NT2/D1 (cell line): ENCODE results near the gene TRIM33.
A peak's percentile ranks its signal among the peaks of the same experiment; 100 is the strongest.

Experiments used
- DNase-seq: peaks from one replicate; pipeline ENCODE4 v3.0.0-alpha.2; 2011; ENCODE audit warnings: low read depth, low spot score
- H3K27me3 ChIP-seq: 2 replicates; pipeline ENCODE4 v1.6.0; 2011; ENCODE audit warnings: mild to moderate bottlenecking; ENCODE audit not compliant: insufficient read length, insufficient read depth
- H3K36me3 ChIP-seq: 2 replicates; pipeline ENCODE4 v1.6.1; 2011; ENCODE audit warnings: mild to moderate bottlenecking, low read length, mixed read lengths; ENCODE audit not compliant: insufficient read depth, insufficient read length
- H3K4me1 ChIP-seq: 2 replicates; pipeline ENCODE4 v1.5.1; 2011; ENCODE audit not compliant: insufficient read depth, insufficient read length
- H3K4me3 ChIP-seq: 2 replicates; pipeline ENCODE4 v1.5.1; 2011; ENCODE audit warnings: low read depth; ENCODE audit not compliant: insufficient read length
- H3K9ac ChIP-seq: 2 replicates; pipeline ENCODE4 v1.6.0; 2011; ENCODE audit warnings: low read depth; ENCODE audit not compliant: insufficient read length
- H3K9me3 ChIP-seq: 2 replicates; pipeline ENCODE4 v1.5.1; 2011; ENCODE audit warnings: mild to moderate bottlenecking, low read length; ENCODE audit not compliant: insufficient read depth
- SUZ12 ChIP-seq: IDR thresholded peaks from 2 replicates; pipeline ENCODE4 v1.6.1; 2011; ENCODE audit not compliant: insufficient read length, insufficient read depth; ENCODE audit errors: extremely low read depth
- YY1 ChIP-seq: IDR thresholded peaks from 2 replicates; pipeline ENCODE4 v1.6.1; 2011; ENCODE audit not compliant: insufficient read length, insufficient read depth
- ZNF274 ChIP-seq: IDR thresholded peaks from 2 replicates; pipeline ENCODE4 v1.6.1; 2011; ENCODE audit warnings: mild to moderate bottlenecking, low read depth, low read length

Gene TRIM33

GRCh38 chr1:114511032-114511785 is at the start of gene TRIM33:
TRIM33 (minus strand) TSS chr1:114511203; CDS start chr1:114511076, 127 bp downstream.
- H3K36me3 ChIP-seq, result peaks cover 18% of the 10 kb centered on the region
- no peaks in the 10 kb centered on the region for H3K9me3 ChIP-seq
- no peaks in the 10 kb centered on the region for H3K4me1 ChIP-seq
- peak within 1 kb of the TSS; percentile 97 for H3K4me3 ChIP-seq
- TF ChIP-seq YY1, result no peak
- no peak for TF ChIP-seq ZNF274
- no peak for TF ChIP-seq SUZ12
- peak within 1 kb of the TSS; percentile 95 for H3K9ac ChIP-seq
- peaks cover 3% of the 10 kb centered on the region for H3K27me3 ChIP-seq
- DNase-seq, result peak; percentile 98

GRCh38 chr1:114559356-114559755 is 48.4 kb upstream of the TRIM33 start:
- TF ChIP-seq YY1 (no peak), ZNF274 (no peak), SUZ12 (no peak)
- Histone ChIP-seq H3K9me3 (no peaks in the 10 kb centered on the region), H3K27me3 (no peaks in the 10 kb centered on the region), H3K36me3 (peaks cover 5% of the 10 kb centered on the region), H3K4me3 (no peak overlapping the region), H3K4me1 (no peaks in the 10 kb centered on the region), H3K9ac (no peak overlapping the region)
- no peak for DNase-seq

DNA sequence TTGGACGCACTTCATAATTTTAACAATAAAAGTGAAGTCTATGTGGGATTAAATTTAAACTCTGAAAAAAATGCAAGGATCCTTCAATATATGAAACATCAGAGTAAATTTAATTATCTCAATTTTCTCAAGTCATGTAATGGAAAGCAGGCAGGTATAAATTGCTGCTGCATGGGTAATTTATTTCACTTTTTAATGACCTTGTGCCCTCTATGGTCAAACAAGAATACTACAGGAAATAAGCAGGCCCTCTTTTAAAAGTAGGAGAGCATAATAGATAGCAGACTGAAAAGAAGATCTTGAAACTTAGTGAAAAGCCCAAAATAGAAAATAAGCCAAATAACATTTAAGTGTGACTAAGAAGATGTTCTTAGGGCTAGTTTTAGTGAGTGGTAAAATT is 47.5 kb upstream of the TRIM33 start:
- Histone ChIP-seq H3K27me3 (no peaks in the 10 kb centered on the region), H3K4me3 (no peak overlapping the region), H3K36me3 (no peaks in the 10 kb centered on the region), H3K9me3 (no peaks in the 10 kb centered on the region), H3K4me1 (no peaks in the 10 kb centered on the region), H3K9ac (no peak overlapping the region)
- TF ChIP-seq YY1, result no peak
- DNase-seq, result no peak

DNA sequence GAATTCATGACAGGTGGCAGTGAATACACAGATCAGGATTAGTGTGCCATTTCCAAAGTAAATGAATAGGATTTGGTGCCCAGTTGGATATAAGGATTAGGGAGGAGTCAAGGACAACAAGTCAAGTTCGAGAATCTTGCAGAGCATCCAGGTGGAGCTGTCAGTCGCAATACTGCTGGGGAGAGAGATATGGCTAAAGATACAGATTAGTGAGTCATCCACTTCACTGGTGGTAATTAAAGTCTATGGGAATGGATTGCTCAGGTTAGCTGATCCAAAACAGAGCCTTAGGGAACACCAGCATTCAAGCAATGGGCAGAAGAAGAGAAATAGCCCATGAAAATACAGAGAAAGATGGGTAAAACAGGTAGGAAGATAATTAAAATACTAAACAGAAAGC is 43.6 kb upstream of the TRIM33 start:
- TF ChIP-seq SUZ12 (no peak), YY1 (no peak), ZNF274 (no peak)
- DNase-seq, result no peak
- H3K4me1 ChIP-seq, result no peaks in the 10 kb centered on the region
- H3K36me3 ChIP-seq, result no peaks in the 10 kb centered on the region
- H3K9me3 ChIP-seq, result no peaks in the 10 kb centered on the region
- H3K27me3 ChIP-seq, result no peaks in the 10 kb centered on the region
- no peak overlapping the region for H3K4me3 ChIP-seq
- no peak overlapping the region for H3K9ac ChIP-seq

DNA sequence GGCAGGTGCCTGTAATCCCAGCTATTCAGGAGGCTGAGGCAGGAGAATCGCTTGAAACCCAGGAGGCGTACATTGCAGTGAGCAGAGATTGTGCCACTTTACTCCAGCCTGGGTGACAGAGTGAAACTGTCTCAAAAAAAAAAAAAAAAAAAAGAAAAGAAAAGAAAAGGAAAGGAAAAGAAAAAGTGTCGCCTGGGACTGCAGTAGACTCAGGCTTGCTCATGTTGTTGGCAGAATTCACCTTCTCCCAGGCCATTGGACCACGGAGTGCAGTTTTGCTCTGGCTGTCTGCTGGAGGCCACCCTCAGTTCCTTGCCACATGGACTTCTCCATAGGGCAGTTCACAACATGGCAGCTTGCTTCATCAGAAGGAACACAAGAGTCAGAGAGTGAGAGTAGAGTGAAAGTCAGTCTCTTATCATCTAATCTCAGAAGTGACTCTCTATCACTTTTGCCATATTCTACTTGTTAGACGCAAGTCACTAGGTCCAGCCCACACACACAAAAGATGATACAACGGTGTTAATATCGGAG is 41.2 kb upstream of the TRIM33 start:
- H3K9ac ChIP-seq, result no peak overlapping the region
- no peaks in the 10 kb centered on the region for H3K27me3 ChIP-seq
- DNase-seq, result no peak
- H3K4me1 ChIP-seq, result no peaks in the 10 kb centered on the region
- TF ChIP-seq SUZ12 (no peak), YY1 (no peak), ZNF274 (no peak)
- no peaks in the 10 kb centered on the region for H3K9me3 ChIP-seq
- H3K4me3 ChIP-seq, result no peak overlapping the region
- no peaks in the 10 kb centered on the region for H3K36me3 ChIP-seq

GRCh38 chr1:114551400-114551799 is 40.4 kb upstream of the TRIM33 start:
- TF ChIP-seq SUZ12 (no peak), ZNF274 (no peak), YY1 (no peak)
- H3K36me3 ChIP-seq, result no peaks in the 10 kb centered on the region
- no peaks in the 10 kb centered on the region for H3K9me3 ChIP-seq
- peak; percentile 57 for DNase-seq
- no peaks in the 10 kb centered on the region for H3K4me1 ChIP-seq
- H3K4me3 ChIP-seq, result no peak overlapping the region
- no peaks in the 10 kb centered on the region for H3K27me3 ChIP-seq
- no peak overlapping the region for H3K9ac ChIP-seq

- no peaks in the 10 kb centered on the region for H3K9me3 ChIP-seq
- H3K9ac ChIP-seq, result no peak overlapping the region
- no peaks in the 10 kb centered on the region for H3K4me1 ChIP-seq
- H3K27me3 ChIP-seq, result no peaks in the 10 kb centered on the region
- H3K36me3 ChIP-seq, result no peaks in the 10 kb centered on the region
- no peak for DNase-seq
- TF ChIP-seq ZNF274, result no peak
- no peak overlapping the region for H3K4me3 ChIP-seq
Observed at GRCh38 chr1:114550336-114550735, 39.3 kb upstream of the TRIM33 start.
